Endothelial cell of umbilical vein (primary cell): Measurements from ENCODE around the gene SPSB3. TPM values are rescaled to one million over a fixed set of nuclear protein-coding genes. Genes with fewer than 3 reads are reported as not detected.

Experiments used
- BruUV-seq: library from RNA; stranded (reverse); fragments of 400-500 nt; replicated peaks from 2 replicates; lab custom pipeline; 2021; lab: Mats Ljungman, UMichigan
- CTCF ChIA-PET: fragments of 300-600, 350-600 bp; sonication (Branson Sonifier 250); formaldehyde crosslinking; loops from one replicate; lab custom pipeline; 2021; ENCODE audit warnings: antibody characterized with exemption, inconsistent platforms; lab: Charles Lee
- POLR2A ChIA-PET: fragments of 300-600, 350-600 bp; sonication (Branson Sonifier 250); formaldehyde crosslinking; loops from one replicate; lab custom pipeline; 2021; ENCODE audit warnings: antibody characterized with exemption, inconsistent platforms; lab: Charles Lee
- DNase-seq: peaks from one replicate; pipeline ENCODE4 v3.0.0-alpha.2; 2011; ENCODE audit warnings: low read depth, low spot score
- FAIRE-seq: peaks from 2 replicates; lab custom pipeline; 2011; peaks lifted over from hg19 to GRCh38; lab: Jason Lieb, UNC
- H2AFZ ChIP-seq: 2 replicates; pipeline ENCODE4 v1.6.0; 2012; ENCODE audit warnings: low read depth, low read length, control low read depth, inconsistent platforms
- H3K27ac ChIP-seq: 2 replicates; pipeline ENCODE4 v1.5.1; 2011; ENCODE audit warnings: low read depth, mild to moderate bottlenecking, control low read depth, low read length, moderate library complexity; ENCODE audit not compliant: insufficient read depth
- H3K27me3 ChIP-seq, 2 experiments: 2 replicates each; pipeline versions ENCODE4 v1.6.0 to v1.6.1; 2011; ENCODE audit warnings: low read length in 2 of 2, mixed read lengths in 1 of 2; ENCODE audit not compliant: control insufficient read depth in 2 of 2, insufficient read depth in 2 of 2
- H3K36me3 ChIP-seq, 2 experiments: 2 replicates in 1 of 2; 3 replicates in 1 of 2; pipeline ENCODE4 v1.5.1; 2011; ENCODE audit warnings: low read length in 2 of 2, mild to moderate bottlenecking in 1 of 2, moderate library complexity in 1 of 2; ENCODE audit not compliant: control insufficient read depth in 2 of 2, insufficient read depth in 2 of 2; ENCODE audit errors: extremely low read depth in 1 of 2
- H3K4me1 ChIP-seq: 3 replicates; pipeline ENCODE4 v1.5.1; 2011; ENCODE audit warnings: mild to moderate bottlenecking, low read length; ENCODE audit not compliant: control insufficient read depth, insufficient read depth; ENCODE audit errors: extremely low read depth
- H3K4me2 ChIP-seq: 2 replicates; pipeline ENCODE4 v1.6.1; 2011; ENCODE audit warnings: low read length, control low read depth, mixed read lengths; ENCODE audit not compliant: insufficient read depth
- H3K4me3 ChIP-seq, 3 experiments: fragments of 200-600 bp in 1 of 3; sonication (generic), shearing (Covaris generic) in 1 of 3; replicated peaks in 1 of 3; 2 replicates each; pipeline ENCODE4 v1.5.1; 2011 to 2016; ENCODE audit warnings: control low read depth in 3 of 3, low read length in 3 of 3, mild to moderate bottlenecking in 2 of 3, inconsistent platforms in 1 of 3, low read depth in 1 of 3, moderate library complexity in 1 of 3; ENCODE audit not compliant: insufficient read depth in 1 of 3
- H3K79me2 ChIP-seq: 2 replicates; pipeline ENCODE4 v1.6.0; 2012; ENCODE audit warnings: low read length, inconsistent platforms; ENCODE audit not compliant: control insufficient read depth, insufficient read depth
- H3K9ac ChIP-seq: replicated peaks from 2 replicates; pipeline ENCODE3; 2011; ENCODE audit warnings: low read length, control low read depth; ENCODE audit not compliant: insufficient read depth; ENCODE audit errors: extremely low read depth
- H3K9me1 ChIP-seq: replicated peaks from 3 replicates; pipeline ENCODE4 v1.6.0; 2011; ENCODE audit warnings: mild to moderate bottlenecking, low read length; ENCODE audit not compliant: control insufficient read depth, insufficient read depth; ENCODE audit errors: extremely low read depth
- H3K9me3 ChIP-seq: replicated peaks from 2 replicates; pipeline ENCODE4 v1.5.1; 2012; ENCODE audit warnings: low read length, inconsistent platforms; ENCODE audit not compliant: control insufficient read depth, insufficient read depth
- H4K20me1 ChIP-seq: replicated peaks from 2 replicates; pipeline ENCODE3; 2011; ENCODE audit warnings: mild to moderate bottlenecking, low read length; ENCODE audit not compliant: control insufficient read depth, insufficient read depth; ENCODE audit errors: extremely low read depth
- CTCF ChIP-seq, 2 donors: IDR thresholded peaks; 1 replicate in 1 of 2; 2 replicates in 1 of 2; pipeline ENCODE4 v1.5.1; 2011; ENCODE audit warnings: low read length in 2 of 2, mild to moderate bottlenecking in 2 of 2, moderate library complexity in 2 of 2, control low read depth in 1 of 2, inconsistent platforms in 1 of 2, low read depth in 1 of 2; ENCODE audit not compliant: insufficient read depth in 1 of 2; ENCODE audit errors: extremely low read depth in 1 of 2
- GATA2 ChIP-seq: IDR thresholded peaks from 2 replicates; pipeline ENCODE4 v1.7.0; 2011; ENCODE audit warnings: low read depth, mild to moderate bottlenecking, moderate library complexity, mixed read lengths, low read length; ENCODE audit not compliant: insufficient read length, insufficient read depth
- JUN ChIP-seq: IDR thresholded peaks from 2 replicates; pipeline ENCODE4 v1.6.1; 2011; ENCODE audit warnings: borderline replicate concordance, low read depth; ENCODE audit not compliant: insufficient read length, insufficient read depth
- MYC ChIP-seq: IDR thresholded peaks from one replicate; pipeline ENCODE4 v1.6.1; 2011; ENCODE audit warnings: mild to moderate bottlenecking, low read depth, low read length
- POLR2A ChIP-seq: IDR thresholded peaks from 2 replicates; pipeline ENCODE4 v1.6.1; 2012; ENCODE audit warnings: low read depth, mild to moderate bottlenecking, control low read depth, low read length
- POLR2AphosphoS5 ChIP-seq: IDR thresholded peaks from 2 replicates; pipeline ENCODE4 v1.6.1; 2012; ENCODE audit warnings: low read depth, mild to moderate bottlenecking, control low read depth, low read length, moderate library complexity; ENCODE audit not compliant: insufficient read depth
- dilution Hi-C: fragments of 300-500 bp; cut with MboI; formaldehyde crosslinking; loops from one replicate; pipeline ENCODE4 v1.15.0; 2019; ENCODE audit warnings: low sequenced_read_pairs; ENCODE audit not compliant: extremely low pct_ligation_motif_present
- intact Hi-C: fragments of 100-400 bp; cut with micrococcal nuclease; formaldehyde crosslinking; loops from one replicate; pipeline ENCODE4 v1.10.0; 2022
- polyA plus RNA-seq, 4 experiments: library from polyadenylated mRNA; depleted of rRNA in 3 of 4; stranded (reverse) in 3 of 4; unstranded in 1 of 4; fragments of >200 nt; gene quantifications; 2 replicates each; pipeline versions ENCODE4 v1.2.1 to v1.2.3, GENCODE V29; 2011 to 2012; ENCODE audit warnings: missing spikeins in 1 of 4
- total RNA-seq: library from RNA; stranded (reverse); gene quantifications from 2 replicates; pipeline ENCODE4 v1.2.3, GENCODE V29; 2021

SPSB3 gene
- total and polyA plus RNA-seq, 2 donors (not counting 3 experiments of a cell fraction or from before 2014, with no cell fraction given) = 39.0 to 86.2 TPM

GRCh38 chr16:1777375-1778199, 4.8 kb downstream of the SPSB3 start:
- intact Hi-C loops = no loop called here
- no peak overlapping the region for H3K9ac ChIP-seq
- peaks cover 0 to 45% of the 10 kb centered on the region in 2 experiments for H3K36me3 ChIP-seq
- H3K9me3 ChIP-seq = no peaks in the 10 kb centered on the region
- POLR2A ChIA-PET = no interaction called here
- H4K20me1 ChIP-seq = no peaks in the 10 kb centered on the region
- no peak overlapping the region for H2AFZ ChIP-seq
- FAIRE-seq (no peak), DNase-seq (no peak)
- no peaks in the 10 kb centered on the region for H3K27me3 ChIP-seq
- peaks cover 11% of the 10 kb centered on the region for H3K79me2 ChIP-seq
- no TSS peak for BruUV-seq
- no peaks in the 10 kb centered on the region for H3K9me1 ChIP-seq
- no peak overlapping the region for H3K4me2 ChIP-seq
- no peak overlapping the region for H3K4me3 ChIP-seq
- dilution Hi-C loops = no loop called here
- CTCF ChIA-PET = no interaction called here
- no peak overlapping the region for H3K27ac ChIP-seq
- TF ChIP-seq POLR2AphosphoS5 (peak; percentile 30), POLR2A (peak; percentile 17), CTCF (IDR thresholded peaks at IDR 0.05; ENCODE audit: extremely low read depth in 1 of 2, insufficient read depth in 1 of 2, low read depth in 1 of 2, low read length in 2 of 2) (no peak)
- peaks cover 16% of the 10 kb centered on the region for H3K4me1 ChIP-seq

- Histone ChIP-seq H4K20me1 (no peaks in the 10 kb centered on the region), H3K9me1 (no peaks in the 10 kb centered on the region), H3K4me2 (no peak overlapping the region), H3K9me3 (no peaks in the 10 kb centered on the region), H3K27ac (no peak overlapping the region), H3K27me3 (no peaks in the 10 kb centered on the region), H3K79me2 (peaks cover 14% of the 10 kb centered on the region), H3K9ac (no peak overlapping the region), H3K4me3 (no peak overlapping the region), H3K36me3 (peaks cover 0 to 45% of the 10 kb centered on the region in 2 experiments), H3K4me1 (peaks cover 18% of the 10 kb centered on the region), H2AFZ (no peak overlapping the region)
- DNase-seq (no peak), FAIRE-seq (no peak)
- POLR2A ChIA-PET = no interaction called here
- dilution Hi-C loops (no loop called here), intact Hi-C loops (no loop called here)
- TF ChIP-seq POLR2AphosphoS5 = no peak
- no peak for TF ChIP-seq JUN
- no peak for TF ChIP-seq POLR2A
- TF ChIP-seq MYC = no peak
- no peak for TF ChIP-seq GATA2
- no peak for TF ChIP-seq CTCF (IDR thresholded peaks at IDR 0.05; ENCODE audit: extremely low read depth in 1 of 2, insufficient read depth in 1 of 2, low read depth in 1 of 2, low read length in 2 of 2)
- no TSS peak for BruUV-seq
- CTCF ChIA-PET = no interaction called here
These were observed 5.4 kb downstream of the SPSB3 start for GRCh38 chr16:1776991-1777374.
